ENCODE results near the gene SCGN.
A peak's percentile ranks its signal among the peaks of the same experiment; 100 is the strongest.

Gene SCGN

DNA sequence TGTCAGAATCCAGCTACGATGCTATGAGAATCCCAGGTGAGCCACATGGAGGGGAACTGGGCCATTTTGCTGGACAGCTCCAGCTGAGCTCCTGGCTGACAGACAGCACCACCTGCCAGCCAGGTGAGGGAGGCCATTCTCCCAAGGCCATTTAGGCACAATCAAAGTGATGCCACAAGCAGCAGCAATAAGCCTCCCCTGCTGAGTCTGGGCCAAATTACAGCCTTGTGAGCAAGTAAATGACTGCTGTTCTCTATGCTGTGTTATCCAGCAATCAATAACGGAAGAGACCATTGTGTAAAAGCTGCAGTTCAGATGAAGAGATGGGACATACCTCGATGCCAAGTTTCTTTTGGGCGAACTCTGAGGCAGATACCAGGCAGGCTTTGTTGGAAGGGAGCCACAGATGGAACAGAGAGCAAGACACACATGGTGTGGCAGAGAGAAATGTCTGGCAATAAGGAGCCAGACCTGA lies 14.0 kb upstream of the SCGN start:
- Histone ChIP-seq H3K9me3 (ENCODE audit: control insufficient read depth, insufficient read depth, low read depth, low read length) (no peaks in the 10 kb centered on the region), H3K27ac (ENCODE audit: extremely low read depth, low read depth, low read length) (no peak overlapping the region), H3K4me1 (ENCODE audit: control insufficient read depth, insufficient read depth, low read length) (no peaks in the 10 kb centered on the region), H3K4me3 (ENCODE audit: low read depth, low read length) (no peak overlapping the region), H3K36me3 (ENCODE audit: control insufficient read depth in 2 of 2, insufficient read depth in 1 of 2, low read length in 2 of 2) (no peaks in the 10 kb centered on the region)
- POLR2A ChIA-PET: no interaction called here
- CTCF ChIA-PET: interaction anchor here (0.6 kb wide), 1 partner anchor 330 kb away, joined by 3 read pairs; no protein-coding TSS in a partner anchor
- TF ChIP-seq REPIN1 (tag by site-specific recombination; IDR thresholded peaks at IDR 0.05; ENCODE audit: low read depth) (no peak), KLF10 (tag by site-specific recombination; IDR thresholded peaks at IDR 0.05) (no peak), SCRT2 (tag by site-specific recombination; IDR thresholded peaks at IDR 0.05) (no peak), BCL11A (tag by site-specific recombination; IDR thresholded peaks at IDR 0.05; ENCODE audit: low read depth) (no peak), ZBTB1 (tag by site-specific recombination; IDR thresholded peaks at IDR 0.05) (no peak), ZNF239 (tag by site-specific recombination; IDR thresholded peaks at IDR 0.05) (no peak), ZNF660 (tag by site-specific recombination; IDR thresholded peaks at IDR 0.05) (no peak)
- TF ChIP-seq, protein P1, sequence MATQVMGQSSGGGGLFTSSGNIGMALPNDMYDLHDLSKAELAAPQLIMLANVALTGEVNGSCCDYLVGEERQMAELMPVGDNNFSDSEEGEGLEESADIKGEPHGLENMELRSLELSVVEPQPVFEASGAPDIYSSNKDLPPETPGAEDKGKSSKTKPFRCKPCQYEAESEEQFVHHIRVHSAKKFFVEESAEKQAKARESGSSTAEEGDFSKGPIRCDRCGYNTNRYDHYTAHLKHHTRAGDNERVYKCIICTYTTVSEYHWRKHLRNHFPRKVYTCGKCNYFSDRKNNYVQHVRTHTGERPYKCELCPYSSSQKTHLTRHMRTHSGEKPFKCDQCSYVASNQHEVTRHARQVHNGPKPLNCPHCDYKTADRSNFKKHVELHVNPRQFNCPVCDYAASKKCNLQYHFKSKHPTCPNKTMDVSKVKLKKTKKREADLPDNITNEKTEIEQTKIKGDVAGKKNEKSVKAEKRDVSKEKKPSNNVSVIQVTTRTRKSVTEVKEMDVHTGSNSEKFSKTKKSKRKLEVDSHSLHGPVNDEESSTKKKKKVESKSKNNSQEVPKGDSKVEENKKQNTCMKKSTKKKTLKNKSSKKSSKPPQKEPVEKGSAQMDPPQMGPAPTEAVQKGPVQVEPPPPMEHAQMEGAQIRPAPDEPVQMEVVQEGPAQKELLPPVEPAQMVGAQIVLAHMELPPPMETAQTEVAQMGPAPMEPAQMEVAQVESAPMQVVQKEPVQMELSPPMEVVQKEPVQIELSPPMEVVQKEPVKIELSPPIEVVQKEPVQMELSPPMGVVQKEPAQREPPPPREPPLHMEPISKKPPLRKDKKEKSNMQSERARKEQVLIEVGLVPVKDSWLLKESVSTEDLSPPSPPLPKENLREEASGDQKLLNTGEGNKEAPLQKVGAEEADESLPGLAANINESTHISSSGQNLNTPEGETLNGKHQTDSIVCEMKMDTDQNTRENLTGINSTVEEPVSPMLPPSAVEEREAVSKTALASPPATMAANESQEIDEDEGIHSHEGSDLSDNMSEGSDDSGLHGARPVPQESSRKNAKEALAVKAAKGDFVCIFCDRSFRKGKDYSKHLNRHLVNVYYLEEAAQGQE (tag by site-specific recombination; IDR thresholded peaks at IDR 0.05): peak; percentile 86
- TF ChIP-seq, protein P2, sequence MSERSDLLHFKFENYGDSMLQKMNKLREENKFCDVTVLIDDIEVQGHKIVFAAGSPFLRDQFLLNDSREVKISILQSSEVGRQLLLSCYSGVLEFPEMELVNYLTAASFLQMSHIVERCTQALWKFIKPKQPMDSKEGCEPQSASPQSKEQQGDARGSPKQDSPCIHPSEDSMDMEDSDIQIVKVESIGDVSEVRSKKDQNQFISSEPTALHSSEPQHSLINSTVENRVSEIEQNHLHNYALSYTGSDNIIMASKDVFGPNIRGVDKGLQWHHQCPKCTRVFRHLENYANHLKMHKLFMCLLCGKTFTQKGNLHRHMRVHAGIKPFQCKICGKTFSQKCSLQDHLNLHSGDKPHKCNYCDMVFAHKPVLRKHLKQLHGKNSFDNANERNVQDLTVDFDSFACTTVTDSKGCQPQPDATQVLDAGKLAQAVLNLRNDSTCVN (tag by site-specific recombination; optimal IDR thresholded peaks at IDR 0.05): no peak
- TF ChIP-seq, protein P3, sequence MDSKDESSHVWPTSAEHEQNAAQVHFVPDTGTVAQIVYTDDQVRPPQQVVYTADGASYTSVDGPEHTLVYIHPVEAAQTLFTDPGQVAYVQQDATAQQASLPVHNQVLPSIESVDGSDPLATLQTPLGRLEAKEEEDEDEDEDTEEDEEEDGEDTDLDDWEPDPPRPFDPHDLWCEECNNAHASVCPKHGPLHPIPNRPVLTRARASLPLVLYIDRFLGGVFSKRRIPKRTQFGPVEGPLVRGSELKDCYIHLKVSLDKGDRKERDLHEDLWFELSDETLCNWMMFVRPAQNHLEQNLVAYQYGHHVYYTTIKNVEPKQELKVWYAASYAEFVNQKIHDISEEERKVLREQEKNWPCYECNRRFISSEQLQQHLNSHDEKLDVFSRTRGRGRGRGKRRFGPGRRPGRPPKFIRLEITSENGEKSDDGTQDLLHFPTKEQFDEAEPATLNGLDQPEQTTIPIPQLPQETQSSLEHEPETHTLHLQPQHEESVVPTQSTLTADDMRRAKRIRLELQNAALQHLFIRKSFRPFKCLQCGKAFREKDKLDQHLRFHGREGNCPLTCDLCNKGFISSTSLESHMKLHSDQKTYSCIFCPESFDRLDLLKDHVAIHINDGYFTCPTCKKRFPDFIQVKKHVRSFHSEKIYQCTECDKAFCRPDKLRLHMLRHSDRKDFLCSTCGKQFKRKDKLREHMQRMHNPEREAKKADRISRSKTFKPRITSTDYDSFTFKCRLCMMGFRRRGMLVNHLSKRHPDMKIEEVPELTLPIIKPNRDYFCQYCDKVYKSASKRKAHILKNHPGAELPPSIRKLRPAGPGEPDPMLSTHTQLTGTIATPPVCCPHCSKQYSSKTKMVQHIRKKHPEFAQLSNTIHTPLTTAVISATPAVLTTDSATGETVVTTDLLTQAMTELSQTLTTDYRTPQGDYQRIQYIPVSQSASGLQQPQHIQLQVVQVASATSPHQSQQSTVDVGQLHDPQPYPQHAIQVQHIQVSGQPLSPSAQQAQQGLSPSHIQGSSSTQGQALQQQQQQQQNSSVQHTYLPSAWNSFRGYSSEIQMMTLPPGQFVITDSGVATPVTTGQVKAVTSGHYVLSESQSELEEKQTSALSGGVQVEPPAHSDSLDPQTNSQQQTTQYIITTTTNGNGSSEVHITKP (tag by site-specific recombination; IDR thresholded peaks at IDR 0.05): peak; percentile 37; the same call in 1 of the 2 replicates
- TF ChIP-seq, protein P4, sequence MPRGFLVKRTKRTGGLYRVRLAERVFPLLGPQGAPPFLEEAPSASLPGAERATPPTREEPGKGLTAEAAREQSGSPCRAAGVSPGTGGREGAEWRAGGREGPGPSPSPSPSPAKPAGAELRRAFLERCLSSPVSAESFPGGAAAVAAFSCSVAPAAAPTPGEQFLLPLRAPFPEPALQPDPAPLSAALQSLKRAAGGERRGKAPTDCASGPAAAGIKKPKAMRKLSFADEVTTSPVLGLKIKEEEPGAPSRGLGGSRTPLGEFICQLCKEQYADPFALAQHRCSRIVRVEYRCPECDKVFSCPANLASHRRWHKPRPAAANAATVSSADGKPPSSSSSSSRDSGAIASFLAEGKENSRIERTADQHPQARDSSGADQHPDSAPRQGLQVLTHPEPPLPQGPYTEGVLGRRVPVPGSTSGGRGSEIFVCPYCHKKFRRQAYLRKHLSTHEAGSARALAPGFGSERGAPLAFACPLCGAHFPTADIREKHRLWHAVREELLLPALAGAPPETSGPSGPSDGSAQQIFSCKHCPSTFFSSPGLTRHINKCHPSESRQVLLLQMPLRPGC (tag by site-specific recombination; IDR thresholded peaks at IDR 0.05): no peak

DNA sequence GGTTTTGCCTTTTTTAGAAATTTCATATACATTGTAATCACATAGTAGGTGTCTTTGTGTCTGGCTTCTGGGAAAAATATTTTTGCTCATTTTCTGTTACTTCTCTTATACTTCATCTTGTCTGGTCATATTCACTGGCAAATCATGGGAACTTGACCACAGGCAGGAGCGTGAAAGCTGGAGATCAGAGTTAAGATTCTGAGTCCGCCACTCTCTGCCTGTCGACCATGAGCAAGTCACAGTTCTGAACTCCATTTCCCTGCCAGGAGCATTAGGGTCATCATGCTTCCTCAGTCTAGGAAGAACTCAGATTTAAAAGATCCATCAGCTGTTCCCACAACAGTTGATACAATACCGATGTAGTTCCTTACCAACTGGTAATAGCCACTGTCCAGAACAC lies 12.4 kb upstream of the SCGN start:
- H3K36me3 ChIP-seq (ENCODE audit: control insufficient read depth in 2 of 2, insufficient read depth in 1 of 2, low read length in 2 of 2): no peaks in the 10 kb centered on the region
- ChIA-PET CTCF (interaction anchor here (0.5 to 1.8 kb wide), 4 partner anchors 16 to 374 kb away, joined by 3 to 5 read pairs (median 4); no protein-coding TSS in a partner anchor), POLR2A (no interaction called here)
- H3K4me1 ChIP-seq (ENCODE audit: control insufficient read depth, insufficient read depth, low read length): no peaks in the 10 kb centered on the region
- no peak overlapping the region for H3K27ac ChIP-seq (ENCODE audit: extremely low read depth, low read depth, low read length)
- no peak overlapping the region for H3K4me3 ChIP-seq (ENCODE audit: low read depth, low read length)
- no peaks in the 10 kb centered on the region for H3K9me3 ChIP-seq (ENCODE audit: control insufficient read depth, insufficient read depth, low read depth, low read length)
- TF ChIP-seq ZNF596 (tag by site-specific recombination; IDR thresholded peaks at IDR 0.05) (no peak), ZNF23 (tag by site-specific recombination; IDR thresholded peaks at IDR 0.05; ENCODE audit: borderline replicate concordance) (no peak), ZNF138 (tag by site-specific recombination; IDR thresholded peaks at IDR 0.05; ENCODE audit: borderline replicate concordance) (no peak), ZNF629 (tag by site-specific recombination; IDR thresholded peaks at IDR 0.05) (no peak), ZNF843 (tag by site-specific recombination; IDR thresholded peaks at IDR 0.05) (no peak), SCRT2 (tag by site-specific recombination; IDR thresholded peaks at IDR 0.05) (no peak), ZNF677 (tag by site-specific recombination; IDR thresholded peaks at IDR 0.05) (no peak), ZNF776 (tag by site-specific recombination; IDR thresholded peaks at IDR 0.05; ENCODE audit: borderline replicate concordance) (no peak), ZNF585B (tag by site-specific recombination; IDR thresholded peaks at IDR 0.05) (no peak)
- TF ChIP-seq, protein P4 (tag by site-specific recombination; IDR thresholded peaks at IDR 0.05): no peak
